Measurements from ENCODE around the gene MDFI. TPM values are rescaled to one million over a fixed set of nuclear protein-coding genes. Genes with fewer than 3 reads are reported as not detected.

MDFI gene
- total RNA-seq, 1 donor from 2014 or later: 29.5 TPM

DNA sequence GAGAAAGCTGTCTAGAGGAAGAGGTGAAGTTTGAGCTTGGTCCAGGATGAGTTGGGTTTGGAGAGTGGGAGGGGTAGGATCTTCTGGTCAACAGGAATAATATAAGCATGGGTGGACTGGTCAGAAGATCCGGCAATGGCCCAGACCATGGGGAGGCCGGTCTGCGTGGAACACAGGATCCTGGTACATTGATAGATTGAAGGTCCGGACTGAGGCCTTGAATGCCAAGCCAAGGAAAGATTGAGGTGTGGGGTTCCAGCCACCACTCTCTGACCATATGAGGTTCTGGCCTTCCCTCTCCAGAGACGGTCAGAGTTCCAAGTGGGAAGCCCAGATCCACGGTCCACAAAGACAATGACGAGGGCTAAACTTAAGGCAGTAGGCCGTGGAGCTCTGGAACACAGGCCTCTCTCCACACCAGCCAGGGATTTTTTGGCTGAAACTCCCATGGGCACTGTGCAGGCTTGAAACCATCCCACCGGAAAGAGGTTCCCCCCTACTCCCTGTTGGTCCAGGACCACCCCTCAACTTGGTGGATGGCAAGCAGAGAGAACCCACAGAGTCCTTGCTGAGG is 3.2 kb downstream of the MDFI start:
- DNase-seq (ENCODE audit: low spot score): no peak
- Histone ChIP-seq H3K4me3 (no peak overlapping the region), H3K4me2 (no peak overlapping the region), H3K36me3 (no peaks in the 10 kb centered on the region), H3K79me2 (ENCODE audit: low read depth) (peaks cover 21% of the 10 kb centered on the region), H4K20me1 (ENCODE audit: low read depth) (peaks cover 68% of the 10 kb centered on the region), H3K9me3 (ENCODE audit: low read depth) (no peaks in the 10 kb centered on the region), H3K4me1 (peaks cover 57% of the 10 kb centered on the region), H3K27ac (no peak overlapping the region), H3K27me3 (peaks cover 43% of the 10 kb centered on the region), H3K9ac (no peak overlapping the region), H2AFZ (replicated peaks) (no peak overlapping the region), H3F3A (ENCODE audit: low read depth) (peaks cover 27% of the 10 kb centered on the region)
- peaks cover 28% of the 10 kb centered on the region for H3K27me3 Mint-ChIP-seq (ENCODE audit: insufficient read depth, low read depth)
- no peaks in the 10 kb centered on the region for H3K9me3 Mint-ChIP-seq
- TF ChIP-seq EZH2phosphoT487 (IDR thresholded peaks at IDR 0.05) (no peak), EZH2 (IDR thresholded peaks at IDR 0.05) (no peak)
- TF ChIP-seq, protein P1, sequence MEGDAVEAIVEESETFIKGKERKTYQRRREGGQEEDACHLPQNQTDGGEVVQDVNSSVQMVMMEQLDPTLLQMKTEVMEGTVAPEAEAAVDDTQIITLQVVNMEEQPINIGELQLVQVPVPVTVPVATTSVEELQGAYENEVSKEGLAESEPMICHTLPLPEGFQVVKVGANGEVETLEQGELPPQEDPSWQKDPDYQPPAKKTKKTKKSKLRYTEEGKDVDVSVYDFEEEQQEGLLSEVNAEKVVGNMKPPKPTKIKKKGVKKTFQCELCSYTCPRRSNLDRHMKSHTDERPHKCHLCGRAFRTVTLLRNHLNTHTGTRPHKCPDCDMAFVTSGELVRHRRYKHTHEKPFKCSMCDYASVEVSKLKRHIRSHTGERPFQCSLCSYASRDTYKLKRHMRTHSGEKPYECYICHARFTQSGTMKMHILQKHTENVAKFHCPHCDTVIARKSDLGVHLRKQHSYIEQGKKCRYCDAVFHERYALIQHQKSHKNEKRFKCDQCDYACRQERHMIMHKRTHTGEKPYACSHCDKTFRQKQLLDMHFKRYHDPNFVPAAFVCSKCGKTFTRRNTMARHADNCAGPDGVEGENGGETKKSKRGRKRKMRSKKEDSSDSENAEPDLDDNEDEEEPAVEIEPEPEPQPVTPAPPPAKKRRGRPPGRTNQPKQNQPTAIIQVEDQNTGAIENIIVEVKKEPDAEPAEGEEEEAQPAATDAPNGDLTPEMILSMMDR (IDR thresholded peaks at IDR 0.05): no peak
- no peak overlapping the region for H3K27ac Mint-ChIP-seq
- H3K4me3 Mint-ChIP-seq: peak overlapping the region; percentile 94
- H3K4me1 Mint-ChIP-seq: peaks cover 67% of the 10 kb centered on the region
- peaks cover 22% of the 10 kb centered on the region for H3K36me3 Mint-ChIP-seq

DNA sequence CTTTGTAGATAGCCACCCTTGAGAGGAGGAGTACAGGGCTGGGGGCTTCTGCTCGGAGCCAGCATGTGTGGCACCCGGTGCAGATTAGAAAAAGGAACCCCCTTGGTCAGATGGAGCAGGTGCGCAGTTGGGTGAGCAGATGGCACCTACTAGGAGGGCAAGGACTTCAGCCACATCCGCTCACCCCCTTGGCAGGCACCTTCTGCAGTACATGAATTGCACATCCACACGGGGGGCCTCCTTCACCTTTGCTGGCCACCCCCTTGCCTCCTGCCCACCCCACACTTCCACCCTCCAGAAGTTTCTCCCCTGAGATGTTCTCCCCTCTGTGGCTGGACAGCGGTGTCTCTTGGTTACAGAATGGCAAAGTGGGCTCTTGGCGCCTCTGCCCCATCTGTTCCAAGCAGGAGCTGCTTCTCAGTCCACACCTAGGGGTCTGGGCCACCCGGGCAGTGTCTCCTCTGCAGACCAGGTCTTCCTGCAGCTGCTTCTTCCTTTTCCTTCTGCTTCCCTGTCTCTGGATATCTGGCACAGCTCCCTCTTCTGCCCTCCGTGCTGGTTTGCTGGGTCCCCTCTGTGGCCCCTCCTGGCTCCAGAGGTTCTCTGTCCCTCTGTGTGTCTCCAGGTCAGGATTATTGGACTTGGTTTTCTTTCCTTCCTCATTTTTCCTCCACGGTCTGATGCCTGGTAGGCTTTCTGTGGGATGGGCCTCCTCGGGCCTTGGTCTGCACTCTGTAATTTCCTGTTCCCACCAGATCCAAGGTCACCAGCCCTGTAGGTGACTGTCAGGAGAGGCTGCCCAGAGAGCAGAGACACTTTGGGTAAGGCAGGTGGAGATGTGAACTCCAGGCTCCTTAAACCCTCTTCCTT is 4.1 kb downstream of the MDFI start:
- Mint-ChIP-seq H3K9me3 (no peaks in the 10 kb centered on the region), H3K4me3 (peak overlapping the region; percentile 38), H3K4me1 (peaks cover 69% of the 10 kb centered on the region), H3K27ac (no peak overlapping the region), H3K36me3 (peaks cover 28% of the 10 kb centered on the region), H3K27me3 (ENCODE audit: insufficient read depth, low read depth) (peaks cover 25% of the 10 kb centered on the region)
- TF ChIP-seq EZH2phosphoT487 (IDR thresholded peaks at IDR 0.05): no peak
- TF ChIP-seq EZH2 (IDR thresholded peaks at IDR 0.05): no peak
- TF ChIP-seq, protein P1 (IDR thresholded peaks at IDR 0.05): no peak
- H3K27me3 ChIP-seq: peaks cover 34% of the 10 kb centered on the region
- H3K9ac ChIP-seq: no peak overlapping the region
- no peaks in the 10 kb centered on the region for H3K9me3 ChIP-seq (ENCODE audit: low read depth)
- no peaks in the 10 kb centered on the region for H3K36me3 ChIP-seq
- no peak for DNase-seq (ENCODE audit: low spot score)
- no peak overlapping the region for H2AFZ ChIP-seq (replicated peaks)
- no peak overlapping the region for H3K4me3 ChIP-seq
- no peak overlapping the region for H3K27ac ChIP-seq
- peaks cover 21% of the 10 kb centered on the region for H3K79me2 ChIP-seq (ENCODE audit: low read depth)
- H3F3A ChIP-seq (ENCODE audit: low read depth): peaks cover 27% of the 10 kb centered on the region
- H4K20me1 ChIP-seq (ENCODE audit: low read depth): peaks cover 69% of the 10 kb centered on the region
- H3K4me2 ChIP-seq: no peak overlapping the region
- peaks cover 51% of the 10 kb centered on the region for H3K4me1 ChIP-seq

DNA sequence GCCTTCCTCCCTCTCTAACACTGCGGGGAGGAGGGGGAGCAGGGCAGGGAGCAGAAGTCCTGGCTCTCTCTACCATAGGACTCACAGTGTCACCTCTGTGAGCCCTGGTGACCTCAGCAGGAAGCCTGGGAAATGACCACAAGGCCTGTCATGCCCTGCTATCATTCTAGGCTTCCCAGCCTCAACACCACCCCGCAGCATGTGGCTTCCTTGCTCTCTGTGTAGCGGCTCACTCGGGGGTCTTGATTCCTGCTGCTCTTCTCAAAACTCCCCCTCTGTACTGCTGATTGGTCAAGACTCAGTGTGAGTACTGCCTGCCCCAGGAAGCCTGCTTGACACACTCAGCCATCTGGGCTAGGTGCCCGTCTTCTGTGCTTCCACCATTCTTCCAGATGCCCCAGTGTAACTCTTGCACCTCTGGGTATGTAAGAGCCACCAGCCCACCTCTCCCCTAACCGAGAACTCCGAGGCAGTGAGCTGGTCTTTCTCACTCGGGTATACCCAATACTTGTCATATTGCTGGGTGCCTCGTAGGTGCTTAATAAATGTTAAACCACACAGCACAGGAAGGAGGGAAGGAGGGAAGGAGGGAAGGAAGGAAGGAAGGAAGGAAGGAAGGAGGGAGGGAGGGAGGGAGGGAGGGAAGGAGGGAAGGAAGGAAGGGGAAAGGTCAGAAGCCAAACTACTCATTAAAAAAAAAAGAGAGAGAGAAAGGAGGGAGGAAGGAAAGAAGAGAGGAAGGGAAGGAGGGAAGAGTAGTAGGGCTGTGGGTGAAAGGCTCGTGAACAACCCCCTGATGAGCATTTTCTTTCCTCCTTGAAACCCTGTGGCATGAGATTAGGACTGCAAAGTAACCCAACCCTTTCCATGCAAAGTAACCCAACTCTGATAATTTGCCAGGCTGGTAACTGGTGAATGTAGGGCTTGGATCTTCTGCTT is 5.0 kb downstream of the MDFI start:
- H3K27me3 ChIP-seq: peaks cover 25% of the 10 kb centered on the region
- no peak overlapping the region for H3K4me3 ChIP-seq
- no peaks in the 10 kb centered on the region for H3K9me3 Mint-ChIP-seq
- no peaks in the 10 kb centered on the region for H3K9me3 ChIP-seq (ENCODE audit: low read depth)
- H3K4me1 ChIP-seq: peaks cover 48% of the 10 kb centered on the region
- peak overlapping the region; percentile 75 for H3K4me2 ChIP-seq
- no peaks in the 10 kb centered on the region for H3K36me3 ChIP-seq
- no peak for DNase-seq (ENCODE audit: low spot score)
- H3K27ac ChIP-seq: no peak overlapping the region
- H3K4me3 Mint-ChIP-seq: no peak overlapping the region
- H4K20me1 ChIP-seq (ENCODE audit: low read depth): peaks cover 69% of the 10 kb centered on the region
- TF ChIP-seq, protein P1 (IDR thresholded peaks at IDR 0.05): no peak
- TF ChIP-seq EZH2phosphoT487 (IDR thresholded peaks at IDR 0.05): no peak
- no peak for TF ChIP-seq EZH2 (IDR thresholded peaks at IDR 0.05)
- peaks cover 64% of the 10 kb centered on the region for H3K4me1 Mint-ChIP-seq
- no peak overlapping the region for H2AFZ ChIP-seq (replicated peaks)
- H3K36me3 Mint-ChIP-seq: peaks cover 30% of the 10 kb centered on the region
- H3F3A ChIP-seq (ENCODE audit: low read depth): peaks cover 21% of the 10 kb centered on the region
- peaks cover 21% of the 10 kb centered on the region for H3K79me2 ChIP-seq (ENCODE audit: low read depth)
- peaks cover 20% of the 10 kb centered on the region for H3K27me3 Mint-ChIP-seq (ENCODE audit: insufficient read depth, low read depth)
- H3K9ac ChIP-seq: no peak overlapping the region
- H3K27ac Mint-ChIP-seq: peak overlapping the region; percentile 68

Measured in neural progenitor cell (in vitro differentiated cells).